ENCODE measurements around the gene FAM193B. TPM values are rescaled to one million over a fixed set of nuclear protein-coding genes. Genes with fewer than 3 reads are reported as not detected.
A peak's percentile ranks its signal among the peaks of the same experiment; 100 is the strongest.

Gene FAM193B
- total RNA-seq, 2 experiments from 2014 or later: 71.4 to 76.7 TPM

GRCh38 chr5:177530638-177531037 lies 23.7 kb downstream of the FAM193B start:
- DNase-seq (no peak), ATAC-seq (no peak)
- CTCF ChIA-PET: interaction anchor here (0.6 to 1.1 kb wide), 2 partner anchors 16 to 413 kb away, joined by 3 to 4 read pairs; no protein-coding TSS in a partner anchor
- Mint-ChIP-seq H3K4me1 (ENCODE audit: low read depth) (no peaks in the 10 kb centered on the region), H3K9me3 (no peaks in the 10 kb centered on the region), H3K36me3 (ENCODE audit: low read depth) (peaks cover 11% of the 10 kb centered on the region), H3K27me3 (no peaks in the 10 kb centered on the region), H3K4me3 (no peak overlapping the region), H3K27ac (no peak overlapping the region)
- POLR2A ChIA-PET: interaction anchor here (0.9 kb wide), 1 partner anchor 11 kb away, joined by 3 read pairs; no protein-coding TSS in a partner anchor
- intact Hi-C loops (cut with micrococcal nuclease): no loop called here
- no peak for TF ChIP-seq CTCF (IDR thresholded peaks at IDR 0.05)

- intact Hi-C loops (cut with micrococcal nuclease): no loop called here
- no peak overlapping the region for H3K4me3 Mint-ChIP-seq
- POLR2A ChIA-PET: interaction anchor here (1.2 kb wide), 1 partner anchor 14 kb away, joined by 3 read pairs; no protein-coding TSS in a partner anchor
- CTCF ChIA-PET: interaction anchor here (1.1 kb wide), 1 partner anchor 17 kb away, joined by 3 read pairs; no protein-coding TSS in a partner anchor
- TF ChIP-seq CTCF (IDR thresholded peaks at IDR 0.05): no peak
- no peaks in the 10 kb centered on the region for H3K4me1 Mint-ChIP-seq (ENCODE audit: low read depth)
- H3K27me3 Mint-ChIP-seq: no peaks in the 10 kb centered on the region
- DNase-seq (no peak), ATAC-seq (no peak)
- peaks cover 13% of the 10 kb centered on the region for H3K36me3 Mint-ChIP-seq (ENCODE audit: low read depth)
- no peaks in the 10 kb centered on the region for H3K9me3 Mint-ChIP-seq
- peak overlapping the region; percentile 17 for H3K27ac Mint-ChIP-seq
Measured at GRCh38 chr5:177529247-177530203, 24.8 kb downstream of the FAM193B start.

- intact Hi-C loops (cut with micrococcal nuclease): no loop called here
- CTCF ChIA-PET: no interaction called here
Measured at GRCh38 chr5:177528631-177529030, 25.7 kb downstream of the FAM193B start.

GRCh38 chr5:177527595-177527994 lies 26.8 kb downstream of the FAM193B start:
- Mint-ChIP-seq H3K27ac (no peak overlapping the region), H3K4me1 (ENCODE audit: low read depth) (no peaks in the 10 kb centered on the region), H3K4me3 (no peak overlapping the region), H3K27me3 (no peaks in the 10 kb centered on the region), H3K9me3 (no peaks in the 10 kb centered on the region), H3K36me3 (ENCODE audit: low read depth) (peaks cover 9% of the 10 kb centered on the region)
- CTCF ChIA-PET: no interaction called here
- TF ChIP-seq CTCF (IDR thresholded peaks at IDR 0.05): no peak
- intact Hi-C loops (cut with micrococcal nuclease): no loop called here
- POLR2A ChIA-PET: no interaction called here
- ATAC-seq (no peak), DNase-seq (no peak)

More at GRCh38 chr5:177528631-177529030, 25.7 kb downstream of the FAM193B start:
- Mint-ChIP-seq H3K27ac (no peak overlapping the region), H3K27me3 (no peaks in the 10 kb centered on the region), H3K9me3 (no peaks in the 10 kb centered on the region), H3K36me3 (ENCODE audit: low read depth) (peaks cover 9% of the 10 kb centered on the region), H3K4me1 (ENCODE audit: low read depth) (no peaks in the 10 kb centered on the region), H3K4me3 (no peak overlapping the region)
- TF ChIP-seq CTCF (IDR thresholded peaks at IDR 0.05): no peak
- POLR2A ChIA-PET: interaction anchor here (1.2 kb wide), 1 partner anchor 13 kb away, joined by 3 read pairs; no protein-coding TSS in a partner anchor
- ATAC-seq (no peak), DNase-seq (no peak)

- TF ChIP-seq CTCF (IDR thresholded peaks at IDR 0.05): no peak
- intact Hi-C loops (cut with micrococcal nuclease): no loop called here
- H3K27me3 Mint-ChIP-seq: no peaks in the 10 kb centered on the region
- ATAC-seq (no peak), DNase-seq (no peak)
- no peaks in the 10 kb centered on the region for H3K9me3 Mint-ChIP-seq
- peaks cover under 1% of the 10 kb centered on the region for H3K4me1 Mint-ChIP-seq (ENCODE audit: low read depth)
- ChIA-PET POLR2A (no interaction called here), CTCF (no interaction called here)
- H3K27ac Mint-ChIP-seq: no peak overlapping the region
- H3K4me3 Mint-ChIP-seq: no peak overlapping the region
- H3K36me3 Mint-ChIP-seq (ENCODE audit: low read depth): peaks cover 5% of the 10 kb centered on the region
Measured at GRCh38 chr5:177526791-177527190, 27.6 kb downstream of the FAM193B start.
